SH-SY5Y (cell line): Measurements from ENCODE around the gene HAO2.

Experiments used
- GATA2 ChIP-seq: IDR thresholded peaks from 2 replicates; pipeline ENCODE4 v1.6.1; 2011; ENCODE audit warnings: mild to moderate bottlenecking, low read depth, low read length
- GATA3 ChIP-seq: IDR thresholded peaks from 2 replicates; pipeline ENCODE4 v1.6.1; 2011; ENCODE audit warnings: low read depth, mild to moderate bottlenecking, low read length, moderate library complexity

DNA sequence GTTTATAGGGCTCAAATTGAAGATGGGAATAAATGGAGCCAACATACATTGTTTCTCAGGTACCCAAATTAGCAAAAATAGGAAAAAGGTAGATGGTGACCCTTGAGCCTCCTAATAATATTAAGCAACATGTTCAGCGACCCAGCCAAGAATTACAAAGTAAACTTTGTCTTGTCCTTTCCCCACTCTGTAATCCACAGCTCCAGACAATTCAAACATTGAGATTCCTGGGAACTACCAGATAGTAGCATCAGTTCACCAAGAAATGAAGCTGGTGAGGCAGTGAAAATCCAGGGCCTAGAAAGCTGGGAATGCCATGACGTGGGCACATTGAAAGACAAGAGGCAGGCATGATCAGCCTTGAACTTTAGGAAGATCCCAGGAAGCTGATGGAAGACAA, 11.7 kb downstream of the HAO2 start:
- TF ChIP-seq GATA2 (no peak), GATA3 (no peak)
